Stimulated activated CD4-positive, alpha-beta T cell treated with anti-CD3 and anti-CD28 coated beads, Interleukin-12 subunit alpha, Interleukin-12 subunit beta, amount 100 ng/mL, for 24 hours (primary cell): ENCODE data around the gene CLEC17A.
A peak's percentile ranks its signal among the peaks of the same experiment; 100 is the strongest.
"Not testable (repeated sequence)": the region's sequence is repeated elsewhere in the genome, so short reads cannot be mapped to it uniquely, and the experiment has no call there.

ENCODE experiments used
- DNase-seq, 2 experiments: peaks; one replicate each; pipeline ENCODE4 v3.0.0-alpha.2; 2020; ENCODE audit warnings: low read depth in 2 of 2

CLEC17A gene

DNA sequence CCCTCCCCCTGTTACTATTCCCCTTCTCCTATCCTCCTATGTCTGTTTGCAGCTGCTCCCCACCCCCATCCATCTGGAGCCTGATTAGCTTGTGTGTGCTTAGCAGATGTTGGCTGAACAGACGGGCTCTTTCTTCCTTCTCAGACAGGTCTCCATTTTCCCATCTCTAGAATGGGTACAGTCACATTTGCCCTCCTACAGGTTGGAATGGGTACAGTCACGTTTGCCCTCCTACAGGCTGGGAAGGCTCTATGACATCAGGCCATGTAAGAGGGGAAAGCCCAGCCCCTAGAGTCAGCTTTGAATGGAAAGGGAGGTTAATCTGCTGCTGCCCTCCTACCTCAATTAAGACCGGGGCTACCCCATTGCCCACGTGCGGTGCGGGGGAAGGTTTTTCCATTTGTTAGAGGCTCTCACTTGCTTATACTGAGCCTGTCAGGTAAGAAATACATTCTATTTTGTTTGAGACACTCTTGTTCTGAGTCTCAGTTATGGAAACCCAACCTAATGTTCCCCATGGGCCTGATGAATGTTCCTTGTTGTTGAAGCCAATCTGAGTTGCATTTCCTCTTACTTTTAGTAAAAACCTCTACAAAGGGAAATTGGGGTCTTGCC, 2.2 kb upstream of the CLEC17A start:
- peak; percentile 31 to 64 for DNase-seq

DNA sequence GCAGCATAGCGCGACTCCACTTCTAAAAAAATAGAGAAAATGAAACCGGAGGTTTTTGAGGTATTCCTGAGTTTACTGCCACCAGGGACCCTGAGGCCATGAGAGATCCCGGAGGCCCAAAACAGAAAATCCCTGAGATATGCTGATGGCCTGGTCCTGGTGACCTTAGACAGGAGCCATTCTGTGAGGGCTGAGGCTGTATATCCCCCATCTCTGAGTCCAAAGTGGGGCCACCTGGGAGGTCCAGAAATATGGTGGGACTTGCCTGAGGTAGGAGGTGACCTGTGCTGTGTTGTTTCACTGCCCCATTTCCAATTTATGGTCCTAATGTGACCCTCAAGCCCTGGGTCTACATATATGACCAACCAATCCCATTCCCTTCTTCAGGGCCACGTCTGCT, 1.5 kb downstream of the CLEC17A start:
- DNase-seq = not testable (repeated sequence)

DNA sequence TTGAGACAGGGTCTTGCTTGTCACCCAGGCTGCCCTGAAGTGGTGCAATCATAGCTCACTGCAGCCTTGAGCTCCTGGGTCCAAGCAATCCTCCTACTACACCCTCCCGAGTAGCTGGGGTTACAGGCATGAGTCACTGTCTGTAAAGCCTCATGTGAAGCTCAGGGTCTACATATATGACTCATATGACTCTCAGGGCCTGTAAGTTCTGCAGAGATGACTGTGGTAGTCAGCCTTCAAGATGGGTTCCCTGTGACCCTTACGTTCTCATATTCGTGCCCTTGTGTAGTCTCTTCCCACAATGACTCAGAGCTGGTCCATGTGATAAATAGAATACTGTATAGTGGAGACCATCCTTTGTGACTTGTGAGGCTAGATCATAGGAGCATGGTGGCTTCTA, 2.3 kb downstream of the CLEC17A start:
- peak in 1 of 2 experiments; percentile 22 for DNase-seq

DNA sequence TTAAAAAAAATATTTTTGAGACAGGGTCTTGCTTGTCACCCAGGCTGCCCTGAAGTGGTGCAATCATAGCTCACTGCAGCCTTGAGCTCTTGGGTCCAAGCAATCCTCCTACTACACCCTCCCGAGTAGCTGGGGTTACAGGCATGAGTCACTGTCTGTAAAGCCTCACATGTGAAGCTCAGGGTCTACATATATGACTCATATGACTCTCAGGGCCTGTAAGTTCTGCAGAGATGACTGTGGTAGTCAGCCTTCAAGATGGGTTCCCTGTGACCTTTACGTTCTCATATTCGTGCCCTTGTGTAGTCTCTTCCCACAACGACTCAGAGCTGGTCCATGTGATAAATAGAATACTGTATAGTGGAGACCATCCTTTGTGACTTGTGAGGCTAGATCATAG, 6.5 kb downstream of the CLEC17A start:
- not testable (repeated sequence) for DNase-seq

DNA sequence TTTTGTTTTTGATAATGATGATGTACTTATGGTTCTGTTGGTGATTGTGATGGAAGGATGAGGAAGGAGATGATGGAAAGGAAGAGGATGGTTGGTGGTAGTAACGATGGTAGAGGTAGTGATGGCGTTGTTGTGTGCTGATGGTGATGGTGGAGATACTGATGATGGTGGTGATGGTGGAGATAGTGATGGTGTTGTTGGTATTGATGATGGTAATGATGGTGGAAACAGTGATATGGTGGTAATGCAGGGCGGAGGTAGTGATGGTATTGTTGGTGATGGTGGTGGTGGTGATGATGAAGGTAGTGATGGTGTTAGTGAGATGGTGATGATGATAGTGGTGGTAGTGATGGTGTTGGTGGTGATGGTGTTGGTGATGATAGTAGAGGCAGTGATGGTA, 12.7 kb downstream of the CLEC17A start:
- no peak for DNase-seq

DNA sequence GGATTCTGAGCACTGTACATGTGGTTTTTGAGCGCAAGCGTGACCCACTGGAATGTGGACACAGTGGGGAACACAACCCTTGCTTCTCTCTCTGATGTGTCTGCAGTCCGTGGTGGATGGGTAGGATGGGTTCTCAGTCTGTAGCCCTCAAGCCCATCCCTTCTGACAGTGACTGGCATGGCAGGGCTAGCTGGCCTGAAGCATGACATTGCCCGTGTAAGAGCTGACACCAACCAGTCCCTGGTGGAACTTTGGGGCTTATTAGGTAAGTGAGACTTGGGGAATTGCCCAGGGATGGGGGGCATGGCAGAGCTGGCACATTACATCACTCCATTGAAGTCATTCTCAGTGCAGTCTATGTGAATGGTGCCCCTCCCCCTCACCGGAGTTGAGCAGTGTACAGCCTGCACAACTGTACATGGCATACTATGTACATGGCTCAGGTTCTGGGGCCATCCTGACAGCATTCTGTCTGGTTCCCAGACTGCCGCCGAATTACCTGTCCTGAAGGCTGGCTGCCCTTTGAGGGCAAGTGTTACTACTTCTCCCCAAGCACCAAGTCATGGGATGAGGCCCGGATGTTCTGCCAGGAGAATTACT, 16.8 kb downstream of the CLEC17A start:
- DNase-seq = no peak

DNA sequence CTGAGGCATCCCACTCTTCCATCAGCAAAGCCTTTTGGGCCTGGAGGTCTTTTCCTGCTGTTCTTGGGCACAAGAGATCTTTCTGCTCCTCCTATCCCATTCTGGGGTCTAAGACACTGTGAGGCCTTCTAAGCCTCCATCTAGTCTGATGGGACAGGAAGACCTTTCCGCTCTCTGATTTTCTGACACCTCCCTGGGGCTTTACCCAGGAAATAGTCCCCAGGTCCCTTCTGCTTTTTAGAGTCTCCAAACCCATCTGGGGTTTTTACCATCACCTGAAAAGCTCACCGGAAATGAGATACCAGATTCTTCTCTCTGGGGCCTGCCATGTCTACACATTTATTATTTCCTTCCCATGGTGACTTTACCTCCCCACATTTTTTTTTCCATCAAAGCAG, 21.1 kb downstream of the CLEC17A start:
- no peak for DNase-seq

DNA sequence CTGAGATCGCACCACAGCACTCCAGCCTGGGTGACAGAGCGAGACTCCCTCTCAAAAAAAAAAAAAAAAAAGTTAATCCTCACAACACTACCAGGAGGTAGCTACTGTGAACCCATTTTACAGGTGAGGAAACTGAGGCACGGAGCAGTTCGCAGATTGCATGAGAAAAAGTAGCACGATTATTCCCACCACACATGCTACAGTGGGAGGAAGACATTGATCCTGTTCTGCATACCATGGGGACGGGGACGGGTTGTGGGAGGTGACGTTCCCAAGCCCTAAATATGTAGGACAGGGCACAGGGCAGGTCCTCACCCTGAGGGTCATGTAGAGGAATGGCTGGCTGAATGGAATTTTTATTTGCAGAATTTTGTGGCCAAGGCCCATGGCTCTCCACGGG, 23.7 kb downstream of the CLEC17A start:
- no peak for DNase-seq

DNA sequence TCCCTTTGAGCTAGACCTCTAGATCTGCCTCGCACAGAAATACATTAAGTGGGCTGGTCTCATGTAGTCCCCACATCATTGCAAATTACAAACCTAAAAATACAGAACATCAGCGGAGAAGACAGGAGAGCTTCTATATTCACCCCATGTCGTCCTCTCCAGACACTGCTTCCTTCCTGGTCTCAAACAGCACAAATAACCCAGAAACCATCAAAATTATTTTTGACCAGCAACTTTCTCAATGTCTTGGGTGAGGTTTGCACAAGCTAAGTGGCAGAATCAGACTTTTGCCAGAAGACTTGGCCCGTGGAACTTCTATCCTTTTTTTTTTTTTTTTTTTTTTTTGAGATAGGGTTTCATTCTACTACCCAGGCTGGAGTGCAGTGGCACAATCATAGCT, 28.2 kb downstream of the CLEC17A start:
- DNase-seq = no peak

DNA sequence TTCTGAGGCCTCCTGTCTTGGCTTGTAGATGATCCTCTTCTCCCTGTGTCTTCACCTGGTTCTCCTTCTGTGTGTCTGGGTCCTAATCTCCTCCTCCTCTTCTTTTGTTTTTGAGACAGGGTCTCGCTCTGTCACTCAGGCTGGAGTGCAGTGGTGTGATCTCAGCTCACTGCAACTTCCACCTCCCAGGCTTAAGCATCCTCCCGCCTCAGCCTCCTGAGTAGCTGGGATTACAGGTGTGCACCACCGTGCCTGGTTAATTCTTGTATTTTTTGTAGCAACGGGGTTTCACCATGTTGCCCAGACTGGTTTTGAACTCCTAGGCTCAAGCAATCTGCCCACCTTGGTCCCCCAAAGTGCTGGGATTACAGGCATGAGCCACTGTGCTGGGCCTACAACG, 29.4 kb downstream of the CLEC17A start:
- DNase-seq = not testable (repeated sequence)

DNA sequence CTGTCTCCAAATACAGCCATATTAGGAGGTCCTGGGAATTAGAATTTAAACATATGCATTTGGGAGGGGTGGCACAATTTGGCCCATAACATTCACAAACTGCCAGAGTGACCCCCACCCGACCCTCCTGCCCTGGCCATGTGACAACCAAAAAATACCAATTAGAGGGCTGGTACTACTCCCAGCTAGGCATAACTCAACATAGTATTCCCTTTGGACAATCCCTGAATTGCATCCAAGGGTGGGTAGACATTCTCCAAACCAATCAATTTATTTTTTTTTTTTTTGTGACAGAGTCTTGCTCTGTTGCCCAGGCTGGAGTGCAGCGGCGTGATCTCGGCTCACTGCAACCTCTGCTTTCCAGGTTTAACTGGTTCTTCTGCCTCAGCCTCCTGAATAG, 29.8 kb downstream of the CLEC17A start:
- no peak for DNase-seq

DNA sequence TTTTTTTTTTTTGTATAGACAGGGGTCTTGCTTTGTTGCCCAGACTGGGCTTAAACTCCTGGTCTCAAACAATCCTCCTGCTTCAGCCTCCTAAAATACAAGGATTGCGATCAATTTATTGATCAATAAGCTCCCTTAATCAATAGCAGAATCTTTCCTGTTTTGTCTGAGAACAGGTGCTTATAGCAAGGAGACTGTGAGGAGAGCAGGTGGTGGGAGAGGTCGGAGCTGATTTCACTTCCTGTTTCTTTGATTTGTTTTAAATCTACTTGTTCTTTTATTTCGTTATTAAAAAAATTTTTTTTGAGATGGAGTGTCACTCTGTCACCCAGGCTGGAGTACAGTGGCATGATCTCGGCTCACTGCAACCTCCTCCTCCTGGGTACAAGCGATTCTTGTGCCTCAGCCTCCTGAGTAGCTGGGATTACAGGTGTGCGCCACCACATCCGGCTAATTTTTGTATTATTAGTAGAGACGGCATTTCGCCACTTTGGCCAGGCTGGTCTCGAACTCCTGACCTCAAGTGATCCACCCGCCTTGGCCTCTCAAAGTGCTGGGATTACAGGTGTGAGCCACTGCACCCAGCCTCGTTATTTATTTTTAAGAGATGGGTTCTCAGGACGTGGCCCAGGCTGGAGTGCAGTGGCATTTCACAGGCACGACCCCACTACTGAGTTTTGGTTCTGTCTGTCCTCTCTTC, 30.7 kb downstream of the CLEC17A start:
- not testable (repeated sequence) for DNase-seq

DNA sequence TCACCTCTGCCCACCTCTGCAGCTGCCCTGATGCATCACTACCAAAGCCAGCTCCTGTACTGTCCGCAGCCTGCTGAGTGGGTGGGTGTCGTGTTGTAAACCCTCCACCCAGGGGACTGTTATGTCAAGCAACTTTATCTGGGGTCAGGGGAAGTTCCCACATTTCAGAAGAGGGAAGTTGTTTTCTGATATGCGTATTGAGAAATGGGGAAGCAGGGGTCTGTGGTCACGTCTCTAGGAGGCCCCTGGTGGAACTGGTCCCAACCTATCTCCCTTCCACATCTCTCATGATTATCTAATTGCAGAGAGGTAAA, 31.2 kb downstream of the CLEC17A start:
- DNase-seq = no peak

DNA sequence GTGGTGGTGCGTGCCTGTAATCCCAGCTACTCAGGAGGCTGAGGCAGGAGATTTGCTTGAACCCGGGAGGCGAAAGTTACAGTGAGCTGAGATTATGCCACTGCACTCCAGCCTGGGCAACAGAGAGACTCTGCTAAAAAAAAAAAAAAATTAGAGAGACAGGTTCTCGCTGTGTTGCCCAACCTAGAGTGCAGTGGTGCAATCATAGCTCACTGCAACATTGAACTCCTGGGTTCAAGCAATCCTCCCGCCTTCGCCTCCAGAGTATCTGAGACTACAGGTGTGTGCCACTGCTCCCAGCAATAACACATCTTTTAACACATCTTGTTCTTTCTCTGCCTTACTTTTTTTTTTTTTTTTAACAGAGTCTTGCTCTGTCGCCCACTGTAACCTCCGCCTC, 32.7 kb downstream of the CLEC17A start:
- no peak for DNase-seq

DNA sequence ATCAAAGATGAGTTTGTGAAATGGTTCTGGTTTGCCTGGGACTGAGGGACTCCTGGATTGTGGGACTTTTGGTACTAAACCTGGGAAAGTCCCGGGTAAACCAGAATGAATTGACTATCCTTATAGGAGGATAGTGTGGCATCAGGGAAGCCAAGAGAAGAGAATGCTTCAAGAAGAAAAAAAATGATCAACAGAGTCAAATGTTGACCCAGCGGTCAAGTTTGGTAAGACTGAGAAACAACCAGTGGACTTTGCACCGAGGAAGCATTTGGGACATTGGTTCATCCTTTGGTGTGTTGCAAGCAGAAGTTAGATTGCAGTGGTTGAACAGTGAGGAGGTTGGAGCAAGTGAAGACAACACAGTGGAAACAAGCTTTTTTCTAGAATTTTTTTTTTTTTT, 33.5 kb downstream of the CLEC17A start:
- no peak for DNase-seq

DNA sequence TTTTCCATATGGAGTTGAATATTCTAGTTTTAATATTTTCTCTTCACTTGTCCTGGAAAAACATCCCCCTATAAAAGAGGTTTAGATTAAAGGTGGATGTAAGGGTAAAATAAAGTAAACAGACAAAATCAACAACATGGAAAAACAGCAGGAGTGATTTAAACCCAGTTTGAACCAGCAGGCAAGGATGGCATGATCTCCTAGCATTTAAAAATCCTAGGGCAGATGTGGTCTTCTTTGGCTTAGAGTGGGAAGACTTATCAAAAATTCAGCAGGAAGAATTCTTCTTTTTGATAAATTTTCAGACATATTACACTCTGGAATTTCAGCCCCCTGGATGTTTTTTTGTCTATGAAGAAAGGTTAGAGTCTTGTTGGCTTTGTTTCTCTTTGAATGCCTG, 36.5 kb downstream of the CLEC17A start:
- DNase-seq = no peak

DNA sequence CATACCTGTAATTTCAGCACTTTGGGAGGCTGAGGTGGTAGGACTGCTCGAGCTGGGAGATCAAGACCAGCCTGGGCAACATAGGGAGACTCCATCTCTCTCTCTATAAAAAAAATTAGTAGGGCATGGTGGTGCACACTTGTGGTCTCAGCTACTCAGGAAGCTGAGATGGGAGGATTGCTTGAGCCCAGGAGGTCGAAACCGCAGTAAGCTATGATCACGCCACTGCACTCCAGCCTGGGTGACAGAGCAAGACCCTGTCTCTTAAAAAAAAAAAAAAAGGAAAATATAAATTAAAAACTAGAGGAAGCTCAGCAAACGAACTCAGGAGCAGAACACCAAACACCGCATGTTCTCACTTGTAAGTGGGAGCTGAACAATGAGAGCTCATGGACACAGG, 41.6 kb downstream of the CLEC17A start:
- DNase-seq = not testable (repeated sequence)

DNA sequence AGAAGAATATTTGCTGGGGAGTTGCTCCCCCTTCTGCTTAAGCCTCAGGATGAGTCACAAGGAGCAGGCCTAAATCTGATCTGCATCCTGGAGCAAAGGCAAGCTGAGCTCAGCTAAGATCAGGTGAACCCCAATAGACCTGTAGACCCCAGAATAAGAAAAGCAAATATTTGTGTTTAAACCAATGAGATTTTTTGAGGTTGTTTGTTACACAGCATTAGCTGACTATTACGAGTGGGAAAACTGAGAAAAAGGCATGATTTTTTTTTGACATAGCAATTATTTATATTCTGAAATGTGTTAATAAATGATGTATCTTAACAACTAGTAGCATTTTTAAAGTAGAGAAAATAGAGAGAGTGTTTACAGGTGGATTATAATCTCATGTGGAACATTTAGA, 46.7 kb downstream of the CLEC17A start:
- no peak for DNase-seq

DNA sequence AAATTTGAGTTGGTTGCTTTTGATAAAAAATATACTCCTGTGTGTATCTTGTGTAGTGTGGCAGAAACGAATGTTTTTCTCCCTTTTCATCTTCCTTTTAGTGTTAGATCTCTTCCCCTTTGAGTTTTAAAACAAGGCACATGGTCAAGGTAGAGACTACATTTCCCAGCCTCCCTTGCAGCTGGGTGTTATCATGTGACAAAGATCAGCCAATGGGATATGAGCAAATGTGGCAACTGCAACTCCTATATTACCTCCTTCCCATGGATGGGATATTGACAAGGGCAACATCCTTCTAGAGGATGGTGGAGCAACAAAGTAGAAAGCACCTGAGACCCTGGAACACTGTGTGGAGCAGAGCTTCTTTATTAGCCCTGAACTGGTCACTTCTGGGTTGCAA, 49.4 kb downstream of the CLEC17A start:
- DNase-seq = no peak

DNA sequence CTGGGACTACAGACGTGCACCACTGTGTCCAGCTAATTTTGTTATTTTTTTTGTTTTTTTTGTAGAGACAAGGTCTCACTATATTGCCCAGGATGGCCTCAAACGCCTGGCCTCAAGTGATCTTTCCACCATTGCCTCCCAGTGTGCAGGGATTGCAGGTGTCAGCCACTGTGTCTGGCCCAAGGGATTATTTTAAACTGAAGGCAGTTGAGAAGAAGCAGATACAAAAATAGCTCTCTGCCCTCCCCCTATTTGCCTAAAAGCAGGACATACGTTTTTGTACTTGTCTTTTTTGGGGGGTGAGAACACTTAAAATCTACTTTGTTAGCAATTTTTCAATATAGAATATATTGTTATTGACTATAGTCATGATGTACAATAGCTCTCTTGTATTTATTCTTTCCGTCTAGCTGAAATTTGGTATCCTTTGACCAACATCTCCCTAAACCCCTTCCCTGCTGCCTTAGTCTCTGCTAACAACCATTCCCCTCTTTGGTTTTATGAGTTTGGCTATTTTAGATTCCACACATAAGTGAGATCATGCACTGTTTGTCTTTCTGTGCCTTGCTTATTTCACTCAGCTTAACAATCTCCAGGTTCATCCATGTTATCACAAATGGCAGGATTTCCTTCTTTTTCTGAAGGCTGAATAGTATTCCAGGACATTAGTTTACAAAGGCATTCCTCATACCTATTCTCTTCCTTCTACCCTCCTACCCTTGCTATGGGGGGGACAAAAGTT, 56.8 kb downstream of the CLEC17A start:
- no peak for DNase-seq

DNA sequence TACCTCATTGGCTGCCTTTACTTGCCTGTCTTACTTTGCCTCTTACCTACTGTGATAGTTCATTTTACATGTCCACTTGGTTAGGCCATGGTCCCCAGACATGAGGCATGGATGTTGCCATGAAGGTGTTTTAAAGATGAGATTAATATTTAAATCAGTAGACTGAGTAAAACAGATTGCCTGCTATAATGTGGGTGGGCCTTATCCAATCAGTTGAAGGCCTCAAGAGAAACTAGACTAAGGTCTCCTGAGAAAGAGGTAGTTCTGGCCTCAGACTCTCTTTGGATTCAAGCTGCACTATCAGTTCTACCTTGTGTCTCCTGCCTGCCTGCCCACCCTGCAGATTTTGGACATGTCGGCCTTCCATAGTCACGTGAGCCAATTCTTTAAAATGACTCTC, 65.6 kb downstream of the CLEC17A start:
- DNase-seq = no peak

DNA sequence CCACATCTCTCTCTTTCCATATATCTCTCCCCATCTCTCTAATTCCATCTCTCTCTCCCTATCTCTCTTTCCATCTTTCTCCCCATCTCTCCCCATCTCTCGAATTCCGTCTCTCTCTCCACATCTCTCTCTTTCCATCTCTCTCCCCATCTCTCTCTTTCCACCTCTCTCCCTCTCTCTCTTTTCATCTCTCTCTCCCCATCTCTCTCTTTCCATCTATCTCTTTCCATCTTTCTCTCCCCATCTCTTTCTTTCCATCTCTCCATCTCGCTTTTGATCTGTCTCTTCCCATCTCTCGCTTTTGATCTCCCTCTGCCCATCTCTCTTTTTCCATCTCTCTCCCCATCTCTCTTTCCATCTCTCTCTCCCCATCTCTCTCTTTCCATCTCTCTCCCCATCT, 66.1 kb downstream of the CLEC17A start:
- no peak for DNase-seq

DNA sequence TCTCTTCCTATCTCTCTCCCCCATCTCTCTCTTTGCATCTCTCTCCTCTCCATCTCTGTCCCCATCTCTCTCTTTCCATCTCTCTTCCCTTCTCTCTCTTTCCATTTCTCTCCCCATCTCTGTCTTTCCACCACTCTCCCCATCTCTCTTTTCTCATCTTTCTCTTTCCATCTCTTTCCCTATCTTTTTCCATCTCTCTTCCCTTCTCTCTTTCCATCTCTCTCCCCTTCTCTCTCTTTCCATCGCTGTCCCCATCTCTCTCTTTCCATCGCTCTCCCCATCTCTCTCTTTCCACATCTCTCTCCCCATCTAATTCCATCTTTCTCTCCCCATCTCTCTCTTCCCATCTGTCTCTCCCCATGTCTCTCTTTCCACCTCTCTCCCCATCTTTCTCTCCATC, 67.3 kb downstream of the CLEC17A start:
- DNase-seq = no peak
